ENCODE data around the gene TNIP1.
A peak's percentile ranks its signal among the peaks of the same experiment; 100 is the strongest.

Gene TNIP1

DNA sequence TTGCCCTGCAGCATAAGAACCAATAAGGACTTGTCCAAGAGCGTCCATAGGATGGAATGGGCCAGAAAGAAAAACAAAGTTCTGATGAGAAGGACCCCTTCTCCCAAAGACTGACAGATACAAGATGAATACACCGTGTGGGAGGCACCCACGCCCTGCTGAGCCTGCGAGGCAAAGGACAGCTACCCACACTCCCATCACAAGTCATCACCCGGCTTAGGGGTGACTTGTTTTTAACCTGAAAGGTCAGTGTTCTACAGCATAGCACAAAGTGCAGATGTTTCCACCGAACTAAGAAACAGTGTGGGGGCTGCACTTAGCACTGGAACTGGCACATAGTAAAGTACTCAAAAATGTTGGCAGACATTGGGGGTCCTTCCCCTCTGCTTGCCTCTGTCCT, 13.9 kb downstream of the TNIP1 start:
- Histone ChIP-seq H3K36me3 (ENCODE audit: control insufficient read depth, insufficient read depth, low read length) (peaks cover 12% of the 10 kb centered on the region), H3K27ac (ENCODE audit: low read depth, low read length) (no peak overlapping the region), H3K4me1 (ENCODE audit: control insufficient read depth, insufficient read depth, low read length) (peaks cover 32% of the 10 kb centered on the region), H3K4me3 (ENCODE audit: low read length) (no peak overlapping the region), H3K27me3 (ENCODE audit: control insufficient read depth, insufficient read depth, low read length) (no peaks in the 10 kb centered on the region), H3K9ac (ENCODE audit: low read length) (no peak overlapping the region)

- peaks cover 10% of the 10 kb centered on the region for H3K36me3 ChIP-seq (ENCODE audit: control insufficient read depth, insufficient read depth, low read length)
- H3K4me3 ChIP-seq (ENCODE audit: low read length) = no peak overlapping the region
- peaks cover 32% of the 10 kb centered on the region for H3K4me1 ChIP-seq (ENCODE audit: control insufficient read depth, insufficient read depth, low read length)
- H3K9ac ChIP-seq (ENCODE audit: low read length) = no peak overlapping the region
- H3K27ac ChIP-seq (ENCODE audit: low read depth, low read length) = no peak overlapping the region
- no peaks in the 10 kb centered on the region for H3K27me3 ChIP-seq (ENCODE audit: control insufficient read depth, insufficient read depth, low read length)
Measured at GRCh38 chr5:151065609-151066008, 15.2 kb downstream of the TNIP1 start.

DNA sequence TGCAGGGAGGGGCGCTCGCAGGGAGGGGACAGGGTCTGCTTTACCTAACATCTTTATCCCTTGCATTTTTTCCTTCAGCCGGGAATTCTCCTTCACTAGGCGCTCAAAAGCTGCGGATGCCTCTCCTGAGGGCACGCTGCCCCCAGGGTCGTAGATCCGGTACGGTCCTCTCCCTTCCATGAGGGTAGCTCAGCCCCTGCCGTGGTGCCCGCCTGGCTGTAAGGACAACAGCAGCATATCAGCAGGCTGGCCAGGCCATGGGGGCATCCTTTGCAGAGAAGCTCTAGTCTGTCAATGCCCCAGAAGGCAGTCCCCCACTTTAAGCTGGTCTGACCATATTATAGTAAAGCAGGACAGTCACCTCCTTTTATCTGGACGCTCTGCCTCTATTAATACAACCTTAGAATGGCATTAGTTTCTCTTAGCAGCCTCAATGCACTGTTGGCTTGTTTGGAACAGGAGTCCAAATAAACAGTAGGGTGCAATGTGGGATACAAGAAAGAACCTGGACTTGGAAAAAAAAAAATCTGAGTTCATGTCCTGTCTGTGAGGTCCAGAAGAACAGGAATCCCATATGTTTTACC, 15.8 kb downstream of the TNIP1 start:
- Histone ChIP-seq H3K27ac (ENCODE audit: low read depth, low read length) (no peak overlapping the region), H3K9ac (ENCODE audit: low read length) (no peak overlapping the region), H3K4me1 (ENCODE audit: control insufficient read depth, insufficient read depth, low read length) (peaks cover 34% of the 10 kb centered on the region), H3K36me3 (ENCODE audit: control insufficient read depth, insufficient read depth, low read length) (peaks cover 10% of the 10 kb centered on the region), H3K27me3 (ENCODE audit: control insufficient read depth, insufficient read depth, low read length) (no peaks in the 10 kb centered on the region), H3K4me3 (ENCODE audit: low read length) (no peak overlapping the region)

GRCh38 chr5:151063142-151063989, 17.5 kb downstream of the TNIP1 start:
- Histone ChIP-seq H3K27ac (ENCODE audit: low read depth, low read length) (peak overlapping the region; percentile 62), H3K27me3 (ENCODE audit: control insufficient read depth, insufficient read depth, low read length) (no peaks in the 10 kb centered on the region), H3K4me3 (ENCODE audit: low read length) (peak overlapping the region; percentile 34), H3K36me3 (ENCODE audit: control insufficient read depth, insufficient read depth, low read length) (peaks cover 16% of the 10 kb centered on the region), H3K9ac (ENCODE audit: low read length) (no peak overlapping the region), H3K4me1 (ENCODE audit: control insufficient read depth, insufficient read depth, low read length) (peaks cover 31% of the 10 kb centered on the region)

GRCh38 chr5:151062405-151063141, 18.3 kb downstream of the TNIP1 start:
- Histone ChIP-seq H3K4me1 (ENCODE audit: control insufficient read depth, insufficient read depth, low read length) (peaks cover 29% of the 10 kb centered on the region), H3K27ac (ENCODE audit: low read depth, low read length) (peak overlapping the region; percentile 62), H3K4me3 (ENCODE audit: low read length) (no peak overlapping the region), H3K9ac (ENCODE audit: low read length) (no peak overlapping the region), H3K27me3 (ENCODE audit: control insufficient read depth, insufficient read depth, low read length) (no peaks in the 10 kb centered on the region), H3K36me3 (ENCODE audit: control insufficient read depth, insufficient read depth, low read length) (peaks cover 19% of the 10 kb centered on the region)

DNA sequence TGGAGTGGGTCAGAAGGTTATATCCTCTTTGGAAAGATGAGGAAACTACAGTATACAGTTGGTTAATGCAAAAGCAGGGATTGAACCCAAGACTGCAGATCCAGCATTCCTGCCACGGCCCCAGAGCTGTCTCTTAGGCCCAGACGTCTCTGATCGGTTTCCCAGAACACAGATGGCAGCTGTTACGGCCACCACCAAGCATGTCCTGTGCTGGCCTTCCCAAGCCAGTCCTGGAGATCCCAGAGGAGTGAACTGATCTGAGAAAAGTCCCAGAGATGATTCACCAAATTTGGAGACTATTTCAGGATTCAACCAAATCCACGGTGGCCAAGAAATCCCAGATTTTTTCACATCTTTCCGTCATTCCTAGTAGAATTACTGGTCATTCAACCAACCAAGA, 20.1 kb downstream of the TNIP1 start:
- H3K27ac ChIP-seq (ENCODE audit: low read depth, low read length) = no peak overlapping the region
- H3K27me3 ChIP-seq (ENCODE audit: control insufficient read depth, insufficient read depth, low read length) = no peaks in the 10 kb centered on the region
- no peak overlapping the region for H3K4me3 ChIP-seq (ENCODE audit: low read length)
- H3K4me1 ChIP-seq (ENCODE audit: control insufficient read depth, insufficient read depth, low read length) = peaks cover 29% of the 10 kb centered on the region
- H3K9ac ChIP-seq (ENCODE audit: low read length) = no peak overlapping the region
- H3K36me3 ChIP-seq (ENCODE audit: control insufficient read depth, insufficient read depth, low read length) = peaks cover 27% of the 10 kb centered on the region

- Histone ChIP-seq H3K4me3 (ENCODE audit: low read length) (no peak overlapping the region), H3K9ac (ENCODE audit: low read length) (no peak overlapping the region), H3K36me3 (ENCODE audit: control insufficient read depth, insufficient read depth, low read length) (peaks cover 34% of the 10 kb centered on the region), H3K4me1 (ENCODE audit: control insufficient read depth, insufficient read depth, low read length) (peaks cover 24% of the 10 kb centered on the region), H3K27me3 (ENCODE audit: control insufficient read depth, insufficient read depth, low read length) (no peaks in the 10 kb centered on the region), H3K27ac (ENCODE audit: low read depth, low read length) (no peak overlapping the region)
Measured at GRCh38 chr5:151058891-151059489, 21.8 kb downstream of the TNIP1 start.

GRCh38 chr5:151058301-151058700, 22.5 kb downstream of the TNIP1 start:
- H3K4me3 ChIP-seq (ENCODE audit: low read length) = no peak overlapping the region
- no peak overlapping the region for H3K9ac ChIP-seq (ENCODE audit: low read length)
- peaks cover 17% of the 10 kb centered on the region for H3K4me1 ChIP-seq (ENCODE audit: control insufficient read depth, insufficient read depth, low read length)
- no peak overlapping the region for H3K27ac ChIP-seq (ENCODE audit: low read depth, low read length)
- peaks cover 41% of the 10 kb centered on the region for H3K36me3 ChIP-seq (ENCODE audit: control insufficient read depth, insufficient read depth, low read length)
- H3K27me3 ChIP-seq (ENCODE audit: control insufficient read depth, insufficient read depth, low read length) = no peaks in the 10 kb centered on the region

GRCh38 chr5:151056379-151057325, 24.2 kb downstream of the TNIP1 start:
- H3K27me3 ChIP-seq (ENCODE audit: control insufficient read depth, insufficient read depth, low read length) = no peaks in the 10 kb centered on the region
- peaks cover 9% of the 10 kb centered on the region for H3K4me1 ChIP-seq (ENCODE audit: control insufficient read depth, insufficient read depth, low read length)
- H3K9ac ChIP-seq (ENCODE audit: low read length) = no peak overlapping the region
- H3K4me3 ChIP-seq (ENCODE audit: low read length) = no peak overlapping the region
- no peak overlapping the region for H3K27ac ChIP-seq (ENCODE audit: low read depth, low read length)
- peaks cover 33% of the 10 kb centered on the region for H3K36me3 ChIP-seq (ENCODE audit: control insufficient read depth, insufficient read depth, low read length)

DNA sequence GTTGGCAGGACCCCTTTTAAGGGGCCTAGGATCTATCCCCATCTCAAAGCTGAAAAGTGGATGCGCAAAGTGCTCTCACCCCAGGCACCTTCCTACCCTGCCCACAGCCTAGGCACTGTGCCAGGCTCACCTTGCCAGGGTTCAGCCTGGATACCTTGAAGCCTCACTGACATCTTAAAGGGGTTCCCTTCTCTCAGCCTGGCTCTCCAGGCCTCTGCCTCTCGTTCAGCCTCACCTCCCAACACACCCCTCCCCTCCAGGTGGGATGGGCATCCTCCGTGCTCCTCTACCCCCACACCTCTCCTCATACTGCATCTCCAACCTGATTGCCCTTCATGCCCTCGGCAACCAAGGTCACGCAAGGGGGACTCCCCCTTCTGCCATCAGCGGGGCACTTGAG, 25.5 kb downstream of the TNIP1 start:
- no peak overlapping the region for H3K4me3 ChIP-seq (ENCODE audit: low read length)
- no peak overlapping the region for H3K9ac ChIP-seq (ENCODE audit: low read length)
- peaks cover 41% of the 10 kb centered on the region for H3K36me3 ChIP-seq (ENCODE audit: control insufficient read depth, insufficient read depth, low read length)
- H3K27ac ChIP-seq (ENCODE audit: low read depth, low read length) = no peak overlapping the region
- peaks cover 9% of the 10 kb centered on the region for H3K4me1 ChIP-seq (ENCODE audit: control insufficient read depth, insufficient read depth, low read length)
- no peaks in the 10 kb centered on the region for H3K27me3 ChIP-seq (ENCODE audit: control insufficient read depth, insufficient read depth, low read length)

- Histone ChIP-seq H3K27ac (ENCODE audit: low read depth, low read length) (no peak overlapping the region), H3K36me3 (ENCODE audit: control insufficient read depth, insufficient read depth, low read length) (peaks cover 41% of the 10 kb centered on the region), H3K9ac (ENCODE audit: low read length) (no peak overlapping the region), H3K4me1 (ENCODE audit: control insufficient read depth, insufficient read depth, low read length) (peaks cover 4% of the 10 kb centered on the region), H3K4me3 (ENCODE audit: low read length) (no peak overlapping the region), H3K27me3 (ENCODE audit: control insufficient read depth, insufficient read depth, low read length) (no peaks in the 10 kb centered on the region)
Measured at GRCh38 chr5:151054709-151055108, 26.1 kb downstream of the TNIP1 start.

Data from rectal smooth muscle tissue (tissue), 1 donor.